GDM1 (cell line): ENCODE data around the gene GTF2F1.
A peak's percentile ranks its signal among the peaks of the same experiment; 100 is the strongest.
"Not testable (repeated sequence)": the region's sequence is repeated elsewhere in the genome, so short reads cannot be mapped to it uniquely, and the experiment has no call there.

Source experiments
- DNase-seq: peaks from one replicate; lab custom pipeline; 2025; lab: John Stamatoyannopoulos, UW

GTF2F1 gene, protein sequence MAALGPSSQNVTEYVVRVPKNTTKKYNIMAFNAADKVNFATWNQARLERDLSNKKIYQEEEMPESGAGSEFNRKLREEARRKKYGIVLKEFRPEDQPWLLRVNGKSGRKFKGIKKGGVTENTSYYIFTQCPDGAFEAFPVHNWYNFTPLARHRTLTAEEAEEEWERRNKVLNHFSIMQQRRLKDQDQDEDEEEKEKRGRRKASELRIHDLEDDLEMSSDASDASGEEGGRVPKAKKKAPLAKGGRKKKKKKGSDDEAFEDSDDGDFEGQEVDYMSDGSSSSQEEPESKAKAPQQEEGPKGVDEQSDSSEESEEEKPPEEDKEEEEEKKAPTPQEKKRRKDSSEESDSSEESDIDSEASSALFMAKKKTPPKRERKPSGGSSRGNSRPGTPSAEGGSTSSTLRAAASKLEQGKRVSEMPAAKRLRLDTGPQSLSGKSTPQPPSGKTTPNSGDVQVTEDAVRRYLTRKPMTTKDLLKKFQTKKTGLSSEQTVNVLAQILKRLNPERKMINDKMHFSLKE

DNA sequence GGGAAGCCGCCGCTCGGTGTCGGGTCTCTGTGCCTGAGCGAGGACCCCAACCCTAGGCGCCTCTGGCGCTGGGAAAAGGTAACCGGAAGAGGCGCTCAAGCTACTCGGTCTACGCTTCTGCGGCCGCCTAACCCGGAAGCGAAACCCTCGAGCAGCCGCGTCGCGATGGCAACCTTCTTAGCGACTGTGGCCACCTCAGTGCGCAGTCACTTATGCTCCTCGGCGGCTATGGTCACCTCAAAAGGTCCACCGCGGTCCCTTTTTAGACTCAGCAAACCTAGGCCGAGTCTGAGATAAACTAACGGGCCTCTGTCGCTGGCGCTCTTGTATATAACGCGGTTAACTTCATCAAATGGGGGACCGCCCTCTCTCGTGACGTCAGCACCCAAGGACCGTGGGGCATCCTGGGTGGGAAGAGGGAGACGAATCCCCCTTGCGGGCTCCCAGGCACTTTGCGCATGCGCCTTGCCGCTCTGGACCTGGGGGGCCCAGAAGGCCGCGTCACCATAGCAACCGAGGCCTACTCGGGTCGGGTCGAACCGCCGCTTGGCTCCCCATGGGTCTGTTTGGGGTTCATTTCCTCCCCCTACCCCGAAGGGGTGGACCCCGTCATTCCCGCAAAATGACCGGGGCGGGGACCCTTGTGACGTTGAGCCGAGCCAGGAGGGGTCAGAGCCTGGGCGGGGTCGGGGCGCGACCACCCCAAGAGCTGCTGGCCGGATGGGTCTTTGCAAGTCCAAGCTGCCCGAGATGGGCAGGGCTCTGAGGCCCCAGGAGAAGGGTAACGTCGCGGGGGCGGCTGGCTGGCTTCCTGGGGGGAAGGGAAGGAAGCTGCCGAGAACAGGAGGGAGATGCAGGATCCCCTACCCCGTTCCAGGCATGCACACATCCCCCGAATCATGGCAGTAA, at the start of gene GTF2F1:
GTF2F1 (minus strand) TSS at position 91 of the 909 bp plus-strand sequence. CDS start 169 bp downstream, outside the sequence.
- DNase-seq, result peak; percentile 87

DNA sequence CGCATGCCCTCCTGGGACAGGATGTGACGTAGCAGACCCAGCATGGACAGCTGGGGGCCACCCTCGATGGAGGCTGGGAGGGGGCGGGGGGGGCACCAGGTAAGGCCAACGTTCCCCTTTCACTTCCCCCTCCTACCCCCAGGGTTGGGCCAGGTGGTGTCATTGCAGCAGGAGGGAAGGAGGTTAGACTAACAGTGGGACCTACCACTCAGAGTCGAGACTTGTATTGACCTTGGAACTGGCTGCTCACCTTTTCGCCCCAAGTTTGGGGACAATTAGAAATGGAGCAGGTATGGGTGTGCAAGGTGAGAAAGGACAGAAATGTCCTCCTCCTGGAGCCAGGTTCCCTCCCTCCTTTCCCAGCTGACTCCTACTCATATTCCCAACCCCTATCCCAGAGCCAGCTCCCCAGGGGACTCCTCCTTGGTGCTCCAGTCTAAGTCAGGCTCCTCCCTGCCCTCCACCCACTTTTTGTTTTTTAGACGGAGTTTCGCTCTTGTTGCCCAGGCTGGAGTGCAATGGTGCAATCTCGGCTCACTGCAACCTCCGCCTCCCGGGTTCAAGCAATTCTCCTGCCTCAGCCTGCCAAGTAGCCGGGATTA, 49.2 kb upstream of the GTF2F1 start:
- no peak for DNase-seq

DNA sequence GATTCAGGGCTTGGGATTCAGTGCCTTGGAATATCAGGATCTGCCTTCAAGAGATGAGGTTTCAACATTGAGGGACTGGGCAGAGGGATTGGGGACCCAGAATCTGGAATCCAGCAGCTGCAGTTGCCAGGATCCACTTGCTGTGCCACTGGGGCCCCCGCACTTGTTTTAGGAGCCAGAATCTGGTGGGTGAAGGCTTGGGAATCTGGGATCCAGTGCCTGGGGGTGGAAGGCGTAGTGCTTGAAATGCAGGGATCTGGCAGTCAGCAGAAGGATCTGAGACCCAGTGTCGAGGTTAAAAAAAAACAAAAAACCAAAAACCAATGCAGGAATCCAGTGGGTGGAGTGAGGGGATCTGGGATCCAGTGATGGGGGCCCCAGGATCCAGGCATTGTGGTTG, 47.9 kb upstream of the GTF2F1 start:
- no peak for DNase-seq

DNA sequence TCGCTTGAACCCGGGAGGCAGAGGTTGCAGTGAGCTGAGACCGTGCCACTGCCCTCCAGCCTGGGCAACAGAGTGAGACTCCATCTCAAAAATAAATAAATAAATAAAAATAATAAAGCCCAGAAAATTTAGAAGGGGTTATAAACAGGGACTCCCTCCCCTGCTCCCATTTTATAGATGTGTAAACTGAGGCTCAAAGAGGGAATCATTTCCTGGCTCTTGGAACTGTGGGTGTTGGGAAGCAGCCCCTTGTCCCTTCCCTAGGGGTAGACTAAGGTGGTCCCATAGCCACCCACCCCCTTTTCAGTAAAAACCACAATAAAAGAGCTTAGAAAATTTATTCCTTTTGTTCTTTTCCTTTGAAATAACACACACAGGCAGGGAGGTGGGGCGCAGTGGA, 46.8 kb upstream of the GTF2F1 start:
- DNase-seq, result no peak

DNA sequence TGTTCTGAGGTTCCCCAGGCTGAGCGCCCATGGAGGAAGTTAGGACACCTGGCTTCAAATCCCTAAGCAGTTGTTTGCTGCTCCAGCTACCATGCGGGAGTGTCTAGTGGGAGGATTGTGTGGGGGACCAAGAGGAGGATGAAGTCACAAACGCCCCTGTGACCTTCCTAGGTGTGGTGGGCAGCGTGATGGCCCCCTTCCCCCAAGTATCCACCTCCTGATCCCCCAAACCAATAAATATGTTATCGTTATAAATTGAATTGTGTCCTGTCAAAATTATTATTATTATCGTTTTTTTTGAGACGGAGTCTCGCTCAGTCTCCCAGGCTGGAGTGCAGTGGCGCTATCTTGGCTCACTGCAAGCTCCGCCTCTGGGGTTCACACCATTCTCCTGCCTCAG, 40.7 kb upstream of the GTF2F1 start, which contains the start of gene SLC25A41:
SLC25A41 (minus strand) TSS at position 101 of the 400 bp plus-strand sequence; CDS start at position 31, 70 bp downstream.
- DNase-seq, result no peak

DNA sequence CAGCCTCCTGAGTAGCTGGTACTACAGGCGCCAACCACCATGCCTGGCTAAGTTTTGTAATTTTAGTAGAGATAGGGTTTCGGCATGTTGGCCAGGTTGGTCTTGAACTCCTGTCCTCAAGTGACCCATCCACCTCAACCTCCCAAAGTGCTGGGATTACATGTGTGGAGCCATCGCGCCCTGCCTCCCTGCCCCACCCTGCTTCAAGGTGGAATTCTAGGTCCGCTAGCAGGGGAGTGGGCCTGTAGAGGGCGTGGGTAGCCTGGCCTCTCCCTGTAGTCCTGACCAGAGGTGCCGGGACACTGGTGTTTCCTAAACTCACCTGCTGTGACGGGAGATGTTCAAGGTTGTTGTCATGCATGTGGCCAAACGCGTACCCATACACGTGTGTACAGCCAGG, 40.2 kb upstream of the GTF2F1 start:
- no peak for DNase-seq

DNA sequence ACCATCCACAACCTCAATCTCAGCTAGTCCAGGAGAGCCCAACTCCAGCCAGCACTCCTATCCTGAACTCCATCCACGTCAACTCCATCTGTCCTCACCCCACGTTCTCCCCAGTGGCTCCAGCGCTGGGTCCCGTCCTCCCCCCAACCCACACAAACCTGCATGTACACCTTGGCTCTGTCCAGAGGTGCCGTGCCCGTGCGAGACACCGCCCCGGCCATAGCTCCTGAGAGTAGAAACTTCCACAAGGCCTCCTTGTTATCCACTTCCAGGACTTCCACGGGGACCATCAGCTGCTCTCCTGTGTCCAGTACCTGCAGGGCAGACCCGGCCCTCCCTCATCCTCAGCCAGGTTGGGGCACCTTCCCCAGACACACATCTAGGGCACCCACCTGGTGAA, 38.9 kb upstream of the GTF2F1 start:
- no peak for DNase-seq

DNA sequence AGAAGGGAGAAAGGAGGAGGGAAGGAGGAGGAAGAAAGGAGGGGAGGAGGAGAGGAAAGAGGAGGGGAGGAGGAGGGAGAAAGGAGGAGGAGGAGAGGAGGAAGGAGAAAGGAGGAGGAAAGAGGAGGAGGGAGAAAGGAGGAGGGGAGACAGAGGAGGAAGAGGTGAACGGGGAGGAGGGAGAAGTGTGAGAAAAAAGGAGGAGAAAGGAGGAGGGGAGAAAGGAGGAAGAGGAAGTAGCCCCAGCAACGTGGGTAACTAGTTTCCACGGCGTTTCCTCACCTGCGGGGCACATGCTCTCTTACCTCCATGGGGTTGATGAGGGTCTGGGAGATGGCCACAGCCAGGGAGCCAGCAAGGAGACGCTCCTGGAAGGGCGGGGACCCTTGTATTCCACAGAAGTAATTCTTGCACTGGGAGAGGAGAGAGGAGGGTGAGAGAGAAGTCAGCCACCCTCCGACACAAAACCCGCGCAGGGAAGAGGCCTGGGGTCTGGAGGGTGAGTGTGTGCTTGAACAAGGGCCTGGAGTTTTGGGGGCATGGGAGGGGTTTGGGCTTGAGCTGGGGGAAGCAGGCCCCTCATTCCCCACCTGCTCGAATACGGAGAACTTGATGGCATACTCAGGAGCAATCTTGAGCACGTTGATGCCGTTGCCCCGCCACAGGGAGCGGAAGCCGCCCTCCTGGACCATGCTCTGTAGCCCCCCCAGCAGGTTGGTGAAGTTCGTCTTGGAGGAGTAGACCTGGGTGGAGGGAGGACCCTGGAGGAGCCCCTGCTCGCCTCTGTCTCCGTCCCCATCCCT, 36.7 kb upstream of the GTF2F1 start:
- no peak for DNase-seq

DNA sequence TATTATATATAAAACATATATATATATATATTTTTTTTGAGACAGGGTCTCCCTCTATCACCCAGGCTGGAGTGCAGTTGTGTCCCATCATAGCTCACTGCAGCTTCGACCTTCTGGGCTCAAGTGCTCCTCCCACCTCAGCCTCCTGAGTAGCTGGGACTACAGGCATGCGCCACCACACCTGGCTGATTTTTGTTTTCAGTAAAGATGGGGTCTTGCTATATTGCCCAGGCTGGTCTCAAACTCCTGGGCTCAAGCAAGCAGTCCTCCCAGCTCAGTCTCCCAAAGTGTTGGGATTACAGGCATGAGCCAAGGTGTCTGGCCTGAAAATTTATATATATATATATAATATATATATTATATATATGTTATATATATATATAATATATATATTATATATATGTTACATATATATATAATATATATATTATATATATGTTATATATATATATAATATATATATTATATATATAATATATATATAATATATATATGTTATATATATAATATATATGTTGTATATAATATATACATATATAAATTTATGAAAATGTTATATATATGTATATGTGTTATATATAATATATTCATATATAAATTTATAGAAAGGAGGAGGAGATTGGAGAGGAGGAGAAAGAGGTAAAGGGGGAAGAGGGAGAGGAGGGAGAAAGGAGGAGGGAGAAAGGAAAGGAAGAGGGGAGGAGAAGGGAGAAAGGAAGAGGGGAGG, 35.9 kb upstream of the GTF2F1 start:
- DNase-seq, result not testable (repeated sequence)

DNA sequence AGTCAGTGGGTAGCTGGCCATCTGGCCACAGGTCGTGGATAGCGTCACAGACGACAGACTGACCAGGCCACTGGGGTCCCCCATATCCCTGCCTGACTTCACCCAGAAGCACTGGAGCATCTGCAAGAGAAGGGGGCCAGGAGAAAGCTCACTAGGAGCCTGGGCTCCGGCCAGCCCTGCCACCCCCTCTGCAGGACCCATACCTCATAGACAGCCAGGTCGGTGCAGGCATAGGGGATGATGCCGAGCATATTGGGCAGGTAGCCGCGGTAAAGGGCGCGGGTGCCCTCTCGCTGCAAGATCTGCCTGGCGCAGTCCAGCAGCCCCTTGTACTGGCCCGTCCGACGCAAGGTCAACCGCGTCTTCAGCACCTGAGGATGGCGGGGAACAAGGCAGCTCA, 34.2 kb upstream of the GTF2F1 start:
- DNase-seq, result no peak

DNA sequence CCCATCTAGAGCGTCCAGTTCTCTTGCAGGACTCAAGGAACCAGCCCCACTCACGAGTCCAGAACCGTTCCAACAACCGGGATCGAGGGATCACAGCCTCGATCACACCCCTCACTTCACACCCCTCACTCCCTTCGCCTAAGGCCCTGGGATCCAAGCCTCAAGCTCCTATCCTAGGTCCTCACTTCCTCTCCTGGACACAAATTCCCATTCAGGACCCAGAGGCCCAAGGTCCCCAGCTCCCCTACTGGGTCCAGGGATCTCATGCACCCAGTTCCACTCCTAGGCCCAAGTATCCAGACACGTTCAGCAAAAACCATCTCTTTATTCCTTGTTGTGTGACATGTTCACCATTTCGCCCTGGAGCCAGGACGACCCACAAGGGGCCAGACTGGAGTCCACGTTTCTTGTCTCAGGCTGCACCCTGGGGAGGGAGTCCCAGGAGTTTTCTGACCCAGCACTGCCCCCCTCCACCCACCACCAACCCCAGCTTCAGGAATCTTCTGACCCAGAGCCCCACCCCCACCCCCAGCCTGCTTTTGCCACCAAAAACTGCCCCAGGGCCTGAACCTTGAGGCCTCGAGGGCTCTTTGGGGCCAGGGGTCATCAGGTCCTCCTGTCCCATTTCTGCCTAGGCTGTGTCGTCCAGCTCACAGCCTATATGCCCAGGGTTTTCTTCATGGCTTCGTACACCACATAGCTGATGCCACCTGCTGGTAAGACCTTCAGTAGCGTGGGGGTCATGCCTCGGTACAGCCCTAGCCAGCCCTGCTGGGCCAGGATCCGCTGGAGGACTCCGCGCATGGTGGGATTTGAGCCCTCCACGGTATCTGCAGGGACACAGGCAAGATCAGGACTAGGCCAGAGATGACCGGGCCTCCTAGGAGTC, 33.0 kb upstream of the GTF2F1 start:
- peak; percentile 48 for DNase-seq

DNA sequence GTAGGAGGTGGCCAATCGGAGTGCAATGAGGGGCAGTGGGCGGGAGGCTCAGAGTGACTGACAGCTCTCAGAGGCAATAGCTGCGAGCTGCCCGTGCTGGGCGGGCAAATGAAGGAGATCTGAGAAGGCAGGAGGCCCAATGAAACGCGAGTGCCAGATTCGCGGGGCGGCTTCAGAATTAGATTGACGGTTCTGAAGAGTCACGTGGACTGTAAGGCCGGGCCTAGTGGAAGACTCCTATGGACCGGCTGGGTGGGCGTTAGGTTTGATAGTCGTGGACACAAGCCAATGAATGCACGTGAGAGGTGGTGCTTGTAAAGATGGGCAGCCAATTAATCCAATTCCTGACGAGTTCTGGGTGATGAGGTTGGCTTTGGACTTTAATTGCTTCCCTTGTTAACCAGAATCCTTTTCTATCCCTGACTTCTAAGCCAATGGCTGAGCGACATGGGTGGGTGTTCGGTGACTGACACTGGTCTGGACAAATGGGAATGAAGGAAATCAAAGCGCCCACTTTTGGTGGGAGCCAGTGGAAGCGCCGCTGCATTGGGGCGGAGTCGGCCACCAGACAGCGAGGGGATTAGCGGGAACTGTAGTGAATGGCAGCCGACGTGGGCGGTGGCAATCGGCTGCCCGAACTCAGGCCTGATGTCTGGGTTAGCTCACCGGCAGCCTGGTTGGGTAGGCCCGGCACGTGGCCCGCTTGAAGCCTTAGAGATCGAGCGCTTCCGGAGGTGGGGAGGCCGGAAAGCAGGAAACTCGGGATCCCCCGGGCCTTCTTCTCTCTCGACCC, 32.2 kb upstream of the GTF2F1 start:
- DNase-seq, result peak; percentile 100

DNA sequence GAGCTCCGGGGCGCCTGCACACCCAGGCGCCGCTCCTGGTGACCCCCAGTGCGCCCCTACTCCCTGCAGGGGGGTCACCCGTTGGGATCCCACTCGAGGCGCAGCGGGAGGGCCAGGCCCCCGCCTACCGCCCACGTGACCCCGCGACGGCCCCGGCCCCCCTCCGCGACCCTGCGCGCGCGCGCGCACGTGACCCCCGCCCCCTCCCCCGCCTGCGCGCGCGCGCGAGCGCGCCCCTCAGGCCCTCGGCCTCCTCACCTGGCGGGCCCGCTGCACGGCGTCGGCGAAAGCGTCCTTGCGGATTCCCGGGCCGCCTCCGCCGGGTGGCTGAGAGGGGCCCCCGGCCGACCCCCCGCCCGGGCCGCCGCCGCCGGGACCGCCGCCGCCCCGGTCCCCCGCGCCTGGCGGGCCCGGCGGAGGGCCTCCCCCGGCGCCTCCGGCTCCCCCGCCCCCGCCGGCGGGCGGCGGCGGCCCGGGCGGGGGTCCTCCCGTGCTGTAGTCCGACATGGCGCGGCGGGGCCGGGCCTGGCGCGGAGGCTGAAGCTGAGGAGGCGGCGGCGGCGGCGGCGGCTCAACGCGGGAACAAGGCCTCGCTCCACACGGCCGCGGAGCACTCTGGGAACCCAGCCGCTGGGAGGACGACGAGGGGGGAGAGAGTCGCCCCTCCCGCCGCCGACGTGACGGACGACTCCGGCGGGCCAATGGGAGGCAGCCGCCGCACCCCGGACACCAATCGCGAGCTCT, 31.4 kb upstream of the GTF2F1 start, which contains the start of gene KHSRP:
KHSRP (minus strand) TSS at position 617 of the 744 bp plus-strand sequence; CDS start at position 507, 110 bp downstream.
- no peak for DNase-seq

DNA sequence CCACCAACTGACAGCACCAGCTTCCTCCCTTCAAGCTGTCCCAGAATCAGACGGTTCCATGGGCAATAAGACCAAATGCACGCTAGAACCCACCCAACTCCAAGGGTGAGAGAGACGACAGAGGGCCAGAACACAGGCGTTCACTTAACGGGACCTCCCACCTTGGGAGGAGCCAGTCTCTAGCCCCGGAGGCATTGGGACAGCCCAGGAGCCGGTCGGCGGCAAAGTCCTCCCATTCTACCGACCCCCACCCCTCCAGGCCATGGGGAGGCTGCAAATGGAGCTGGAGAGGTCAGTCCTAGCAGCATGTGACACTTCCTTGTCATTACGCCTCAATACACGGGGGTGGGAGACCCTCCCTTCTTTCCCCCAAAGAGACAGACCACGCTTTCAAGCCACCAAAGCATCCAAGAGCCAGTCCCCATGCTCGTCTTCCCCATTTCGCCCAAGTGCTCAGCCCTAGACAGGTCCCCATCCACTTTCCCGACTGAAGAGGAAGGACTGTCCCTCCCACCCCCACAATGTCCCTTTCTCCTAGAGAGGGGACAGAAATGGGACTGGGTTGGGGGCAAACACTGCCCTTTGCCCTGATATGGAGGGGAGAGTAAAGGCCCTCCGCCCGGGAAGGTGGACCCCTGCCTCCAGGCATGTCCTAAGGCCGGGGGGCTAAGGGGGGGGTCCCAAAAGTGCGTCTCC, 30.7 kb upstream of the GTF2F1 start:
- DNase-seq, result no peak

DNA sequence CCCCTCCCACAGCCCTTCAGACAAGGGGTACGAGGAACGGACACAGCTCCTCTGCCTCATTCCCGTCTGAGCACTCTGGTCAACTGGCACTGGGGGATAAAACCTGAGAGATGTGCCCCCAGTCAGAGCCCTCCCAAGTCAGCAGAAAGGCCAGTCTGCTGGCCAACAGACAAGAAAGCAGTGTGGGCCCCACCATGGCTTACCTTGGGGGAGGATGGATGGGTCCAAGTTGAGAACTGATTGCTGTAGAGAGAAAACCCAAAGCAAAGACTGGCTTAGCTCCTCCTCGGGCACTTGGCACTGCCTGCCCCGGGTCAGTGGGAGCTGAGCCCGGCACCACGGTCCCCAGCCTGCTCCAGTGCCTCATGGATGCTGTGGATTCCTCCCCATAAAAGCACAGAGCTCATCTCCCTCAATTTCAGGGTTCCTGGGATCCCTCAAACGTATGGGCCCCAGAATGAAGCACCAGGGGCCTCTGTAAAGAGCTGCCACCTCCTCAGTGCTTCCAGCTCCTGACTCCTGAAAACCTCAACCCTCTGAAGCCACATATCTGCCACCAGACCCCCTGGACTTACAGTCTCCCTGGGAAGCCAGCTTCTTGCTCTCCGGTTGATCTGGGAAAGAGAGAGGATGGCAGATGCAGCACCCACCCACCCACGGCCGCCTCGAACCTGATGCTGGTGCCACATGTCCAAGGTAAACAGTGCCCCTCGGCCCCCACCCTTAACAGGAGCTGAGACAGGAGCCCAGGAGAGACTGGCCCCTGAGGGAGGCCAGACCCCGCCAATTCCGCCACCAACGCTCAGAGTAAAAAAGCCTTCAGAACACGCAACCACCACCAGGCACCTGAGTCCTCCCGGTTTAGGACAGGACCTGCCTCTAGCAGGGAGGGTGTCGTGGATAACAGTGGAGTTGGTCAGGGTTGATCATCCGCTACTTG, 28.4 kb upstream of the GTF2F1 start:
- DNase-seq, result no peak

DNA sequence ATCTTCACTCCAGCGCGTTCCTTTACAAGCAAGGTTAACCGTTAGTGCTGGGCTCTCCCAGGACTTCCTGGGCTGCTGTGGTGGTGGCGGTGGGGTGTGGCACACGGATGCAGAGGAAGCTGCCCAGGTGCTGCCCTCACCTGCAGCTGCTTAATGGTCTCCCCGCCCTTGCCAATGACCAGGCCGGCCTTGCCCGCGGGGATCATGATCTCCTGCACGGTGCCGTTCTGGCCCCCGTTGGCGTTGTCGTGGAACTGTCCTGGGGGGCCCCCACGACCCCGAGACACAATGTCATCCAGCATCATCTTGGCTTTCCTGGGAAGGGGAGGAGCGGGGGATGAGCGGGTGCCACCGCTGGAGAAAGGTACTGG, 25.6 kb upstream of the GTF2F1 start:
- DNase-seq, result no peak
